Spleen (tissue), 11 donors: ENCODE measurements around the gene DACH1. TPM values are rescaled to one million over a fixed set of nuclear protein-coding genes. Genes with fewer than 3 reads are reported as not detected.

Experiments
- DNase-seq: peaks from one replicate; pipeline ENCODE4 v3.0.0-alpha.2; 2020
- H3K27ac ChIP-seq, 8 donors: fragments of 200-600 bp; sonication (generic) in 7 of 8; 1 replicate in 4 of 8; 2 replicates in 4 of 8; pipeline versions ENCODE4 v1.5.0 to v1.8.0; 2016 to 2021; ENCODE audit warnings: inconsistent platforms in 4 of 8, mild to moderate bottlenecking in 4 of 8, moderate library complexity in 1 of 8
- H3K27me3 ChIP-seq, 7 donors: fragments of 200-600 bp; sonication (generic) in 6 of 7; replicated peaks in 1 of 7; 1 replicate in 4 of 7; 2 replicates in 3 of 7; pipeline versions ENCODE4 v1.5.0 to v1.8.0; 2016 to 2021; ENCODE audit warnings: inconsistent platforms in 3 of 7, mild to moderate bottlenecking in 1 of 7
- H3K36me3 ChIP-seq, 6 donors: fragments of 200-600 bp; sonication (generic) in 5 of 6; 1 replicate in 4 of 6; 2 replicates in 2 of 6; pipeline versions ENCODE4 v1.5.0 to v1.8.0; 2016 to 2021; ENCODE audit warnings: inconsistent platforms in 2 of 6
- H3K4me1 ChIP-seq, 6 donors: fragments of 200-600 bp; sonication (generic) in 5 of 6; 1 replicate in 3 of 6; 2 replicates in 3 of 6; pipeline versions ENCODE4 v1.5.0 to v1.8.0; 2016 to 2021; ENCODE audit warnings: inconsistent platforms in 3 of 6
- H3K4me3 ChIP-seq, 8 donors: fragments of 200-600 bp; sonication (generic) in 7 of 8; 1 replicate in 4 of 8; 2 replicates in 4 of 8; pipeline versions ENCODE4 v1.5.0 to v1.8.0; 2016 to 2021; ENCODE audit warnings: inconsistent platforms in 4 of 8, mild to moderate bottlenecking in 4 of 8, moderate library complexity in 2 of 8
- H3K9me3 ChIP-seq, 8 donors: fragments of 200-600 bp; sonication (generic) in 7 of 8; 1 replicate in 4 of 8; 2 replicates in 4 of 8; pipeline versions ENCODE4 v1.5.0 to v1.8.0; 2016 to 2021; ENCODE audit warnings: inconsistent platforms in 4 of 8
- CTCF ChIP-seq, 11 experiments: fragments of 200-600 bp in 7 of 11; fragments of 450-650 bp in 4 of 11; sonication (generic) in 4 of 11; IDR thresholded peaks in 8 of 11; conservative IDR thresholded peaks in 3 of 11; 1 replicate in 7 of 11; 2 replicates in 4 of 11; pipeline versions ENCODE4 v1.4.0 to v1.8.0; 2016 to 2021; ENCODE audit warnings: antibody characterized with exemption in 11 of 11, inconsistent platforms in 4 of 11, mild to moderate bottlenecking in 1 of 11
- POLR2A ChIP-seq, 3 donors: fragments of 450-650 bp; IDR thresholded peaks; one replicate each; pipeline ENCODE4 v1.5.1; 2017; ENCODE audit warnings: antibody characterized with exemption in 3 of 3, mild to moderate bottlenecking in 1 of 3
- POLR2AphosphoS5 ChIP-seq, 3 donors: sonication (generic); formaldehyde crosslinking; IDR thresholded peaks; one replicate each; pipeline ENCODE4 v1.5.1; 2017; ENCODE audit warnings: antibody characterized with exemption in 3 of 3
- WGBS, 5 donors: extraction: QIAGEN DNeasy Blood & Tissue Kit in 3 of 5; methylation state at CpG; one replicate each; pipeline versions ENCODE4 v1.1.5 to v1.1.7; 2013 to 2018; 5-methylcytosine and 5-hydroxymethylcytosine counted together
- intact Hi-C: fragments of 100-400 bp; cut with DNase I; formaldehyde crosslinking; loops from one replicate; pipeline ENCODE4 v1.15.0; 2023; ENCODE audit warnings: low total_unique reads
- polyA plus RNA-seq, 3 donors: library from polyadenylated mRNA; stranded (reverse); fragments of 200-250 nt; gene quantifications; one replicate each; pipeline ENCODE4 v1.2.1, GENCODE V29; 2013
- total RNA-seq, 7 donors: library from RNA; depleted of rRNA in 3 of 7; stranded (reverse); fragments of >200 nt in 3 of 7; fragmentation: NEBNext Ultra II Directional in 4 of 7; extraction: Animal tissue kit (Norgen Biotek cat#: 25700) in 4 of 7; gene quantifications; one replicate each; pipeline versions ENCODE4 v1.1.0 to v1.2.1, GENCODE V29; 2016 to 2021
- donor health status: healthy with polysubstance abuse.
- donor health status: DM: no; HTN: no; CAD: no; lungs with moderate emphysema.
- donor health status: DM: no; HTN: no; CAD: no.
- donor health status: Bipolar disorder and iron deficiency.
- donor health status: healthy.
- donor health status: DM: no; HTN: no; CAD: no.
- donor health status: DM: yes; HTN: yes; CAD: no.

The DACH1 gene
- total and polyA plus RNA-seq, 10 donors = 0.80 to 18.9 (median 11.4) TPM

DNA sequence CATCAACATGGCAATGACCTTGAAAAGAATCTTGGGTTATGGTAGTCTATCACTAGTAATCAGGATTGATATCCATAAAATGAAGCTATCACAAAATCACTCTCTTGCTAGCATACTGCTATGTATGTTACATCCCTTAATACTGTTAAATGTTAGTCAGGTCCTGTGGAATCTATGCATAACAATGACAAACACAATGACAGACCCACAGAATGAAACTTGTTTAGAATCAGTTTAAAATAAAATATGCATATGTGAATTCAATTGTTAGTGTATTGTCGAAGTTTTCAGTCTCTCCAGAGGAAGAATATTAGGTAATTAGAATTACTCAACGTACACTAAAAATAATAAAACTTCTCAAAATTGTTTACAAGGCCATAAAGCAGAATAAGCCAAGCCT is 137.6 kb downstream of the DACH1 start:
- Histone ChIP-seq H3K27me3 (no peaks in the 10 kb centered on the region), H3K36me3 (no peaks in the 10 kb centered on the region), H3K4me3 (no peak overlapping the region), H3K4me1 (no peaks in the 10 kb centered on the region), H3K27ac (no peak overlapping the region), H3K9me3 (no peaks in the 10 kb centered on the region)
- intact Hi-C loops = no loop called here
- TF ChIP-seq POLR2AphosphoS5 (IDR thresholded peaks at IDR 0.05) (no peak), POLR2A (IDR thresholded peaks at IDR 0.05) (no peak), CTCF (IDR thresholded peaks at IDR 0.05 in 8 of 11, conservative IDR thresholded peaks at IDR 0.05 in 3 of 11) (no peak)
- WGBS, 5 donors = 51 to 83% (median 76%) methylated on average over 2 of the region's 2 CpGs
- no peak for DNase-seq

GRCh38 chr13:71727662-71728061 is 139.3 kb downstream of the DACH1 start:
- no peak for TF ChIP-seq POLR2AphosphoS5 (IDR thresholded peaks at IDR 0.05)
- TF ChIP-seq CTCF (IDR thresholded peaks at IDR 0.05 in 8 of 11, conservative IDR thresholded peaks at IDR 0.05 in 3 of 11) = no peak
- no peak for TF ChIP-seq POLR2A (IDR thresholded peaks at IDR 0.05)
- Histone ChIP-seq H3K27me3 (no peaks in the 10 kb centered on the region), H3K36me3 (no peaks in the 10 kb centered on the region), H3K4me1 (no peaks in the 10 kb centered on the region), H3K27ac (no peak overlapping the region), H3K9me3 (no peaks in the 10 kb centered on the region), H3K4me3 (no peak overlapping the region)
- WGBS, 5 donors = 85 to 96% (median 90%) methylated on average over 1 of the region's 1 CpG
- intact Hi-C loops = no loop called here
- DNase-seq = no peak

DNA sequence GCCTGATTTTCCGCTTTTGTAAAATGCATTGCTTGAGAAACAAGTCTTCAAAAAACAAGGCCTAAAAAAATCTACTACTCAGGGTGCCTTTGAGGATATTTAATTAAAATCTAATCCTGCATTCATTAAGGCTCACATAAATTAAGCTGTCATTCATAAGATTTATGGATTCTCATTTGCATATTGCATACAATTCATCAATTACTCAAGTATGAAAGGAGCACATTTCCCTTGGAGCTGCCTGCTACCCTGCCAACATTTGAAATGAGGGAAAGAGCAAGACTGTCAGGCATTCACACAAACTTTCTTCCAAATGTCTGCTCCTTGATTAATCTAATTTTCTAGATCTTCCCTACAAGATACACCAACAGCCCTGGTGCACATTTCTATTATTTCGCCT is 140.0 kb downstream of the DACH1 start:
- no peaks in the 10 kb centered on the region for H3K9me3 ChIP-seq
- H3K27ac ChIP-seq = no peak overlapping the region
- no peaks in the 10 kb centered on the region for H3K27me3 ChIP-seq
- no peak for TF ChIP-seq CTCF (IDR thresholded peaks at IDR 0.05 in 8 of 11, conservative IDR thresholded peaks at IDR 0.05 in 3 of 11)
- TF ChIP-seq POLR2A (IDR thresholded peaks at IDR 0.05) = no peak
- TF ChIP-seq POLR2AphosphoS5 (IDR thresholded peaks at IDR 0.05) = no peak
- intact Hi-C loops = no loop called here
- 87 to 99% (median 98%) methylated on average over 2 of the region's 2 CpGs for whole genome bisulfite sequencing, 5 donors
- no peak overlapping the region for H3K4me3 ChIP-seq
- H3K36me3 ChIP-seq = no peaks in the 10 kb centered on the region
- no peak for DNase-seq
- no peaks in the 10 kb centered on the region for H3K4me1 ChIP-seq

DNA sequence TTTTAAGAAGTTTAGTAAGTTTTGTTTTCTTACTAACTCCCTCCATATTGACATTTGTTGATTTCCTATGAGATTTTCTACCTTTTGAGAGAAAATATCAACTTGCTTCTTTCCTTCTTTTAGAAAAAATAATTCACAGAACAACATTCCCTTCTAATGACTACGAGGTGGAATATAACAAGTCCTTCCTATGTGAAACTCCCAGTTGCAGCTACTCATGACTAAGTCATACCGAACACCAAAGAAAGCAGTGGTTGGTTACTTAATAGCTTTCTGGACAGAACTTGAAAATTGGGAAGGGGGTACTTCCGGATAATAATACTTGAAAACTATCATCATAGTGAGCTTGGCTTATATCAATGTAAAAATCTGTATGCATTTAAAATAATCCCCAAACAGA is 144.8 kb downstream of the DACH1 start:
- no peaks in the 10 kb centered on the region for H3K27me3 ChIP-seq
- no peak for DNase-seq
- intact Hi-C loops = no loop called here
- no peak overlapping the region for H3K4me3 ChIP-seq
- no peaks in the 10 kb centered on the region for H3K36me3 ChIP-seq
- 79 to 92% (median 85%) methylated on average over 3 of the region's 3 CpGs for WGBS, 5 donors
- H3K27ac ChIP-seq = no peak overlapping the region
- no peaks in the 10 kb centered on the region for H3K4me1 ChIP-seq
- no peaks in the 10 kb centered on the region for H3K9me3 ChIP-seq
- no peak for TF ChIP-seq POLR2A (IDR thresholded peaks at IDR 0.05)
- TF ChIP-seq CTCF (IDR thresholded peaks at IDR 0.05 in 8 of 11, conservative IDR thresholded peaks at IDR 0.05 in 3 of 11) = no peak
- TF ChIP-seq POLR2AphosphoS5 (IDR thresholded peaks at IDR 0.05) = no peak
